RCC 7860 (cell line): ENCODE results near the gene FALEC.

Experiments
- DNase-seq: peaks from one replicate; pipeline ENCODE4 v3.0.0-alpha.2; 2015; ENCODE audit warnings: low spot score
- FAIRE-seq: peaks from 2 replicates; lab custom pipeline; 2012; peaks lifted over from hg19 to GRCh38; lab: Jason Lieb, UNC

The FALEC gene

DNA sequence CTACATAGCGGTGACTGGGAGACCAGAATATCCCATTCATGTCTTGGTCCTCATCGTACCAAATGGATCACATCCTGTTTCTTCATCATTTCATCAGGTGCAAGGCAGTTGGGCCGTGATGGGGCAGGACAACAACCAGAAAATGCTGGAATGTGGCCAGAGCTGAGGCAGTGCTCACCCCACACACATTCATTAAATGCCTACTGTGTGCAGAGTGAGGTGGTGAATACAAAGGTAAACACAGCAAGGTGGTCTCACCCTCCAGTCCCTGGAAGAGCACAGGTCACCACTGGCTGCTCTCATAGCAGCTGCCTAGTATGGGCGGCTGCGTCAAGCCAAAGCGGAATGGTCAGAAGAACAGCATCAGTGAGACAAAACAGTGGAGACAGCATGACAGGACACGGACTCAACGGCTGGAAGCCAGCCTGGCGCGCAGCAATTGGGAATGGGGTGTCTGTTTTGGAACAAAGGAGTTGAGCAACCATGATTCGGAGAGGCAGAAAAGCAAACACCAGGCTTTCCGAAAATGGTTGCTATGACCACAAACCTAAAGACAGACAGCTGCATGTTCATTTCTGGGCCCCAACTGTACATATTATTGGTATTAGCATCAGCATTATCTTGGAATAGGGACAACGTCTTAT is 28.1 kb downstream of the FALEC start:
- FAIRE-seq (no peak), DNase-seq (no peak)

DNA sequence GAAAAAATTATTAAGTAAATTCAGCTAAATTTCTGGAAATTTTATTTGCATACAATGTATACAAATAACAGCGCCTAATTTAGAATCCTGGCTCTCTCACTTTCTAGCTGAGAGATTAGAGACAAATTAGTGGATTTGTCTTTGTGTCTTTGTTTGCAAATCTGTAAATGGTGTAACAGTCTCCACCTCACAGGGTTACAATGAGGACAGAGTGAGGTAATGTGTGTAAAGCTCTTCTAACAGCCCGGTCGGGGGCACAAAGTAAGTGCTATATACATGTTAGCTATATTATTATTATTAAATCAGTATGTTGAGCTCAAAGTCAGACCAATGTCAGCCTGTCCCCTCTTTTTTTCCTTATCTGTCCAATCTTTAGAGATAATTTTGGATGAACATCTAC is 28.7 kb downstream of the FALEC start:
- FAIRE-seq (no peak), DNase-seq (no peak)

DNA sequence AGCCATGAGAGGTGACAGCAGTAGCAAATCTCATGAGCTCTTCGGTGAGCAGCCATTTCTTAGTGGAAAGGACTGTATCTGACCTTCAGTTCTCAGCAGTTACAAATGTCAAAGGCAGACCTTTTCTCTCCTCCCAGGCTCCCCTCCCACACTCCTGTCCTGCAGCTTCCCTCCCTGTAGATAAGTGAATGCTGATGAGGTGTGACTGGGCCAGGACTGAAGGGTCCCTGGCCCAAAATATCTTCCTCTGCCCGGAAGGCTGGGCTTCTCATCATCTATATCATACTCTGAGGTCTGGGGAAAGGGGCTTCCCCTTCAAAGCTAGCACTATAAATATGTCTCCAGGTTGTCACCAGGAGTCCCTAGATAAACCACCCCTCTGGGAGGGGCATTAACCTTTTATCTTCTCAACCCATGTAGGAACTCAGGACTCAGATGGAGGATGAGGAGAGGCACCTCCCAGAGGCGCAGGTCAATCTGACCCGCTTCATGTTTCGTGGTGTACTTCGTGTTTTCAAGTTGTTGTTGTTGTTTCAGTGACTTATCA is 30.0 kb downstream of the FALEC start:
- DNase-seq (no peak), FAIRE-seq (no peak)

- FAIRE-seq (no peak), DNase-seq (no peak)
These were observed 30.9 kb downstream of the FALEC start for GRCh38 chr1:150546294-150546937.

DNA sequence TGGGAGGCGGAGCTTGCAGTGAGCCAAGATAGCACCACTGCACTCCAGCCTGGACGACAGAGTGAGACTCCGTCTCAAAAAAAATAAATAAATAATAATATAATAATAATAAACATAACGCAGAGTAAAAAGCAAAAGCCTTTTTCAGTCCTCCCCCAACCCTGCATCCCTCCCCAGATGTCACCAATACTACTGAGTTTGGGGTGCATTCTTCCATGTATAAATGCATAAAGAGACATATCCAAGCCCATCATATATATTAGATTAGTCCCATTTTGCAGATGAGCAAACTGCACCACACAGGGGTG is 32.7 kb downstream of the FALEC start:
- DNase-seq (no peak), FAIRE-seq (no peak)

GRCh38 chr1:150548632-150549495 is 33.3 kb downstream of the FALEC start, which contains the start of gene ADAMTSL4:
TSS of gene ADAMTSL4 (plus strand) at chr1:150549408. CDS start at chr1:150552289, 2,881 bp downstream.
- DNase-seq (peak; percentile 52), FAIRE-seq (no peak)

- DNase-seq (no peak), FAIRE-seq (no peak)
These were observed 34.1 kb downstream of the FALEC start for GRCh38 chr1:150549496-150550221.

GRCh38 chr1:150550222-150551050 is 34.9 kb downstream of the FALEC start:
- no peak for FAIRE-seq

DNA sequence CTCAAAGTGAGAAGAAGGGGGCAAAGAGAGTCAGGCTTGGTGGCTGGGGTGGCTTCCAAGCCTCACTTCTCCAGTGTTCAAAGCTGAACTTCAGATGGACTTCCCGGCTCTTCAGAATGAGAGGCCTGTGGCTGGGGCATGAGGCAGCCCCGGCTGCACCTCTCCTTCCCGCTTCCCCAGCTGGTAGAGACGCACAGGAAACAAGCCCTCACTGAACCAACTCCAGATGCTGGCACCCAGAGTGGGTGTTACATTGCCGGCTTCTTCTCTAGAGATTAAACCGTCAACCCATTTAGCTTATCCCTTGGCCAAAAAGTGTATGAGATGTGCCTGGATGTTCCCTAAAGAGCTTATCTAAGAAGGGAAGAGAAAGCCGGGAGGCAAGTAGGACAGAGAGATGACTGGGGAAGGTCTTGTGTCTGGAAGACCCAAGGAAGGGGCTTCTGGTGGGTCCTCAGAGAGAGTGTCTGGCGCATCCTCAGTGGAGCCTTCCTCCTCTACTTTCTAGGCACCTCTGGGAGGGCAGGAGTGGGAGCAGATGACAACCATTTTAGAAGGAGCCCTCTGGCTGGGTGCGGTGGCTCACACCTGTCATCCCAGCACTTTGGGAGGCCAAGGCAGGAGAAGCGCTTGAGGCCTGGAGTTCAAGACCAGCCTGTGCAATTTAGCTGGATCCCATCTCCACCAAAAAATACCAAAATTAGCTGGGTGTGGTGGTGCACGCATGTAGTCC is 35.7 kb downstream of the FALEC start:
- FAIRE-seq (no peak), DNase-seq (no peak)

More at GRCh38 chr1:150550222-150551050, 34.9 kb downstream of the FALEC start:
- no peak for DNase-seq

GRCh38 chr1:150551784-150552127 is 36.2 kb downstream of the FALEC start:
- FAIRE-seq, result no peak
- DNase-seq, result no peak

DNA sequence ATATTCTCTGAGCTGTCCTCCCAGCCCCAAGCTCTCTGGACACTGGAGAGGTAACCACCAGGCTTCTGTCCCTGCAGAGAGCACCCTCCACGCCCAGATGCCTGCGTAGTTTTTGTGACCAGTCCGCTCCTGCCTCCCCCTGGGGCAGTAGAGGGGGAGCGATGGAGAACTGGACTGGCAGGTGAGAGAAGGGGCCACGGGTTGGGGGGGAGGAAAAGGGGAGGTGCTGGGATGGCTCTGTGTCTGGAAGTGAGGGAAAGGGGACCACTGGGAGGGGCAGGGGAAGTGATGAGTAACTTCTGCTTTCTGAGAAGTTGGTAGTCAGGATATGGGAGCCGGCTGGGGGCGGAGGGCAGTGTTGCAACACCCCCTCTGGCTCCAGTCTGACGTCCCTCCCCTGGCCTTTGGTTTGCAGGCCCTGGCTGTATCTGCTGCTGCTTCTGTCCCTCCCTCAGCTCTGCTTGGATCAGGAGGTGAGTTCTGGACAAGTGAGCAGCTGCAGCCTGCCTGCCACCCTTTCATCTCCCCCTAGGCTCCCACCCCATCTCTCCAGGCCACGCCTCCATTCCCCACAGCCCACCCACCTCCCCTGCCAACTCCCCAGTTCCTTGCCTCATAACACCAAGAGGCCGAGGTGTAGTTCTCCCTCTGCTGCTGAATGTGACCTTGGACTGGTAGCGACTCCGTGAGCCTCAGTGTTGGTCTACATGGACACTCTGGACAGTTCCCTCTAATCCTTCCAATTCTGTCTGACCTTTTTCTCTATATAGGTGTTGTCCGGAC is 36.8 kb downstream of the FALEC start:
- DNase-seq, result peak; percentile 50
- FAIRE-seq, result no peak

DNA sequence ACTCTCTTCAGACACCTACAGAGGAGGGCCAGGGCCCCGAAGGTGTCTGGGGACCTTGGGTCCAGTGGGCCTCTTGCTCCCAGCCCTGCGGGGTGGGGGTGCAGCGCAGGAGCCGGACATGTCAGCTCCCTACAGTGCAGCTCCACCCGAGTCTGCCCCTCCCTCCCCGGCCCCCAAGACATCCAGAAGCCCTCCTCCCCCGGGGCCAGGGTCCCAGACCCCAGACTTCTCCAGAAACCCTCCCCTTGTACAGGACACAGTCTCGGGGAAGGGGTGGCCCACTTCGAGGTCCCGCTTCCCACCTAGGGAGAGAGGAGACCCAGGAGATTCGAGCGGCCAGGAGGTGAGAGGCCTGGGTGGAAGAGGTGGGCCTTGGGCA is 37.3 kb downstream of the FALEC start:
- DNase-seq (no peak), FAIRE-seq (no peak)

DNA sequence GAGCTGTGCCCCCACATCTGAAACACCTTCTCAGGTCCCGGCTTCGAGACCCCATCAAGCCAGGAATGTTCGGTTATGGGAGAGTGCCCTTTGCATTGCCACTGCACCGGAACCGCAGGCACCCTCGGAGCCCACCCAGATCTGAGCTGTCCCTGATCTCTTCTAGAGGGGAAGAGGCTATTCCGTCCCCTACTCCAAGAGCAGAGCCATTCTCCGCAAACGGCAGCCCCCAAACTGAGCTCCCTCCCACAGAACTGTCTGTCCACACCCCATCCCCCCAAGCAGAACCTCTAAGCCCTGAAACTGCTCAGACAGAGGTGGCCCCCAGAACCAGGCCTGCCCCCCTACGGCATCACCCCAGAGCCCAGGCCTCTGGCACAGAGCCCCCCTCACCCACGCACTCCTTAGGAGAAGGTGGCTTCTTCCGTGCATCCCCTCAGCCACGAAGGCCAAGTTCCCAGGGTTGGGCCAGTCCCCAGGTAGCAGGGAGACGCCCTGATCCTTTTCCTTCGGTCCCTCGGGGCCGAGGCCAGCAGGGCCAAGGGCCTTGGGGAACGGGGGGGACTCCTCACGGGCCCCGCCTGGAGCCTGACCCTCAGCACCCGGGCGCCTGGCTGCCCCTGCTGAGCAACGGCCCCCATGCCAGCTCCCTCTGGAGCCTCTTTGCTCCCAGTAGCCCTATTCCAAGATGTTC is 38.0 kb downstream of the FALEC start:
- no peak for FAIRE-seq

GRCh38 chr1:150554086-150554452 is 38.5 kb downstream of the FALEC start:
- FAIRE-seq (no peak), DNase-seq (no peak)

More for the DNA sequence above, 38.0 kb downstream of the FALEC start:
- no peak for DNase-seq

DNA sequence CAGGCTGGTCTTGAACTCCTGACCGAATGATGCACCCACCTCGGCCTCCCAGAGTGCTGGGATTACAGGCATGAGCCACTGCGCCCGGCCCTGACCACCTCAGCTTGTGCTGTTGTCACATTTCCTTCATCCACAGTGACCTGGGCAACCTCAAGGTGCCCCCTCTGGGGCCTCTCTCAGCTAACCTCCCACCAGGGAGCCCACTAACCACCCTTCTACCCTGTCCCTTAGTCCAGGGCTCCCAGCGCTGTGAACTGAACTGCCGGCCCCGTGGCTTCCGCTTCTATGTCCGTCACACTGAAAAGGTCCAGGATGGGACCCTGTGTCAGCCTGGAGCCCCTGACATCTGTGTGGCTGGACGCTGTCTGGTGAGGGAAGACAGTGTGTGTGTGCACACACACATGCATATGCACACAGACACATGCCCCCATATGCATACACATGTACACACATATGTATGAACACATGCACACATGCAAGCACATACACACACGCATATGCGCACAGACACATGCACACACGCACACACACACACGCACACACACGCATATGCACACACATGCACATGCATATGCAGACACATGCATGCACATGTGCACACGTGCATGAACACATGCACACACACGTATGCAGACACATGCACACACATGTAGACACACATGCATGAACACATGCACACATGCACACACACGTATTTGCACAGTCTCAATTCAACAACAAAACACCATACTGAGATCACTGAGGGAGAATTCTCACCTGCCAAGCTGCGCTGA is 39.8 kb downstream of the FALEC start:
- no peak for FAIRE-seq
- no peak for DNase-seq

GRCh38 chr1:150555971-150556865 is 40.7 kb downstream of the FALEC start:
- no peak for DNase-seq
- FAIRE-seq, result no peak
